ENCODE results near the gene AVEN. TPM values are rescaled to one million over a fixed set of nuclear protein-coding genes. Genes with fewer than 3 reads are reported as not detected.

The AVEN gene
- total RNA-seq, 4 donors from 2014 or later: 7.7 to 12.9 (median 10.1) TPM

GRCh38 chr15:34013746-34014145 is 25.3 kb downstream of the AVEN start:
- no peaks in the 10 kb centered on the region for H3K27me3 ChIP-seq
- no peaks in the 10 kb centered on the region for H3K9me3 ChIP-seq
- DNase-seq: no peak
- peak overlapping the region in 1 of 3 donors; percentile 8 for H3K27ac ChIP-seq
- 88 to 98% methylated on average over 9 of the region's 9 CpGs for WGBS, 2 donors
- H3K36me3 ChIP-seq: no peaks in the 10 kb centered on the region
- H3K4me1 ChIP-seq: peaks cover 9% of the 10 kb centered on the region in 2 donors
- no peak overlapping the region for H3K4me3 ChIP-seq (replicated peaks in 1 of 3)
- intact Hi-C loops (cut with DNase I): no loop called here
- TF ChIP-seq CTCF (IDR thresholded peaks at IDR 0.05) (no peak), POLR2A (IDR thresholded peaks at IDR 0.05) (no peak)

- H3K4me1 ChIP-seq: peaks cover 9% of the 10 kb centered on the region in 2 donors
- DNase-seq: no peak
- H3K4me3 ChIP-seq (replicated peaks in 1 of 3): no peak overlapping the region
- H3K27ac ChIP-seq: peak overlapping the region in 1 of 3 donors; percentile 20
- intact Hi-C loops (cut with DNase I): no loop called here
- H3K27me3 ChIP-seq: no peaks in the 10 kb centered on the region
- no peak for TF ChIP-seq POLR2A (IDR thresholded peaks at IDR 0.05)
- TF ChIP-seq CTCF (IDR thresholded peaks at IDR 0.05): no peak
- 61 to 72% methylated on average over 4 of the region's 4 CpGs for WGBS, 2 donors
- H3K36me3 ChIP-seq: no peaks in the 10 kb centered on the region
- no peaks in the 10 kb centered on the region for H3K9me3 ChIP-seq
These were observed 26.5 kb downstream of the AVEN start for GRCh38 chr15:34012461-34013028.

GRCh38 chr15:34011481-34011880 is 27.5 kb downstream of the AVEN start:
- intact Hi-C loops (cut with DNase I): no loop called here
- 64 to 73% methylated on average over 2 of the region's 2 CpGs for WGBS, 2 donors
- Histone ChIP-seq H3K27me3 (no peaks in the 10 kb centered on the region), H3K4me1 (peaks cover 9% of the 10 kb centered on the region in 2 donors), H3K36me3 (no peaks in the 10 kb centered on the region), H3K9me3 (no peaks in the 10 kb centered on the region), H3K4me3 (replicated peaks in 1 of 3) (no peak overlapping the region), H3K27ac (no peak overlapping the region)
- TF ChIP-seq POLR2A (IDR thresholded peaks at IDR 0.05) (no peak), CTCF (IDR thresholded peaks at IDR 0.05) (no peak)
- DNase-seq: no peak

GRCh38 chr15:34010921-34011320 is 28.1 kb downstream of the AVEN start:
- no peak overlapping the region for H3K27ac ChIP-seq
- DNase-seq: no peak
- peaks cover 9% of the 10 kb centered on the region in 2 donors for H3K4me1 ChIP-seq
- intact Hi-C loops (cut with DNase I): no loop called here
- WGBS, 2 donors: 93 to 96% methylated on average over 5 of the region's 5 CpGs
- no peaks in the 10 kb centered on the region for H3K9me3 ChIP-seq
- no peak for TF ChIP-seq CTCF (IDR thresholded peaks at IDR 0.05)
- TF ChIP-seq POLR2A (IDR thresholded peaks at IDR 0.05): no peak
- H3K4me3 ChIP-seq (replicated peaks in 1 of 3): no peak overlapping the region
- H3K27me3 ChIP-seq: no peaks in the 10 kb centered on the region
- no peaks in the 10 kb centered on the region for H3K36me3 ChIP-seq

- DNase-seq: no peak
- TF ChIP-seq POLR2A (IDR thresholded peaks at IDR 0.05) (no peak), CTCF (IDR thresholded peaks at IDR 0.05) (no peak)
- H3K9me3 ChIP-seq: no peaks in the 10 kb centered on the region
- intact Hi-C loops (cut with DNase I): no loop called here
- no peaks in the 10 kb centered on the region for H3K27me3 ChIP-seq
- no peaks in the 10 kb centered on the region for H3K36me3 ChIP-seq
- peaks cover under 1 to 2% of the 10 kb centered on the region in 2 donors for H3K4me1 ChIP-seq
- no peak overlapping the region for H3K4me3 ChIP-seq (replicated peaks in 1 of 3)
- 95 to 98% methylated on average over 1 of the region's 1 CpG for WGBS, 2 donors
- no peak overlapping the region for H3K27ac ChIP-seq
These were observed 29.3 kb downstream of the AVEN start for GRCh38 chr15:34009656-34010055.

Data from thyroid gland (tissue), 4 donors.